ENCODE data around the gene PID1.
"Not testable (repeated sequence)": the region's sequence is repeated elsewhere in the genome, so short reads cannot be mapped to it uniquely, and the experiment has no call there.

The PID1 gene

DNA sequence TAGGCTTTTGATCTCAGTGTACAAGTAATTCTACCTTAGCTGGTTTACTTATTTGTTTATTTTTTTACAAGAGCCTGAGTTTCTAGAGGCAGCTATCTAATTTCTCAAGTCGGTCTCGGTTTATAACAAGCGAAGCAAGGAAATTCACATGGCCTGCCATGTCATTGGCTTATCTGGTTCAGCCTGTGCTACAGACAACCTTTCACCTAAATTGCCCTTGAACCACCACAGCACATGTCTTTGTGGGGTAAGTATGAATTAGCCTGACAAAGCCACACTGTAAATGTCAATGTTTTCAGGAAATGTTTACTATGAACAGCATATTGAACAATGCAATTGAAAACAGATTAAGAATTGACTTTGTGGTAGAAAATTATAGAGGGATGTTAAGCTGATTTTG lies 167.1 kb downstream of the PID1 start:
- DNase-seq, result no peak

DNA sequence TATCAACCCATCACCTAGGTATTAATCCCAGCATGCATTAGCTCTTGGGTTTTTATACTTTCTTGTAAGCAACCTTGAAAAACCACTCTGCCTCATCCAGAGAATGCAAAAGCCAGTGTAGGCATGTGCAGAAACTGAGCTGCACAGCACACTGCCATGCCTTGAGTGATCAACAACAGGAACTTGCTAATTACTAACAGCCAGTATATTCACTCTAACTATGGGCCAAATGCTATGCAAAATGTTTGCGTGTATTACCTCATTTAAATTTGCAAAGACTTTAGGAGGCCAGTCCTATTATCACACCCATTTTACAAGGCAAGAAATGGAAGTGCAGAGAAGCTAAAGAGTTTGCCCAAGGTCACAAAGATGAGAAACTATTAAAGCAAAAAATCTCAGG lies 169.8 kb downstream of the PID1 start:
- DNase-seq, result no peak

- no peak for DNase-seq
Measured at GRCh38 chr2:229099231-229099630, 171.9 kb downstream of the PID1 start.

DNA sequence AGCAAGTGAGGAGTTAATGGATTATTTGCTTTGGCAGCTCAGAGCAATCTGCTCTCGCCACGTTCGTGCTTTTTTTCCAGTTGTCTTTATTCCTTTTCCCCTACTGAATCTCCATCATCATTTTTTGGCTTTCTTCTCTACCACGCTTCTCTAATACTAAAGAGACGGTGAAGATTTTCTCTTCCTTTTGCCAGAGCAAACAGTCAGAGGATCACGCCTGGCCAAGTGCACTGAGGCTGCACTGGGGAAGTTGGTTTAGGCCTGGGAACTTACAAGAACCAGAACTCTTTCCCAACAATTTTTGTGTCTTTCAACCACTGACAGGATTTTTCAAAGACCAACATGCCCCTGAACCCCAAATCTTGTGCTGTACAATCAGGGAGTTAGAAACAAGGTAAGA lies 172.3 kb downstream of the PID1 start:
- DNase-seq, result no peak

GRCh38 chr2:229096409-229097066 lies 174.5 kb downstream of the PID1 start:
- DNase-seq, result no peak

DNA sequence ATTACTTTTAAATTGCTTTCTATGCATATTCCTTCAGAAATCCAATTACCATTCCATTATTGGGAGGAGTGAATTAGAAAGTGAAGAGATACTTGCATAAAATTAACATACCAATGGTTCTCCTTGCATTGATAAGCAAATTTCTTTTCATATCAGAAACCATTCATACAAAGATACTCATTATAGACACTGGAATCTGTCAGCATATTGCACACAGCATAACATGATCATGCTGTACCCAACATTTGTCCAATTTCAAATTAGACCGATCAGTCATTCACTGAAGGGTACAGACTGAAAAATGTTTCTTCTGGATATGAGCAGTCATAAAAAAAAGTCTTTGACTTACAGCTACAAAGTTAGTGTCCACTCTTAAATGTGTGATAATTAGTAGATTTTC lies 175.6 kb downstream of the PID1 start:
- no peak for DNase-seq

DNA sequence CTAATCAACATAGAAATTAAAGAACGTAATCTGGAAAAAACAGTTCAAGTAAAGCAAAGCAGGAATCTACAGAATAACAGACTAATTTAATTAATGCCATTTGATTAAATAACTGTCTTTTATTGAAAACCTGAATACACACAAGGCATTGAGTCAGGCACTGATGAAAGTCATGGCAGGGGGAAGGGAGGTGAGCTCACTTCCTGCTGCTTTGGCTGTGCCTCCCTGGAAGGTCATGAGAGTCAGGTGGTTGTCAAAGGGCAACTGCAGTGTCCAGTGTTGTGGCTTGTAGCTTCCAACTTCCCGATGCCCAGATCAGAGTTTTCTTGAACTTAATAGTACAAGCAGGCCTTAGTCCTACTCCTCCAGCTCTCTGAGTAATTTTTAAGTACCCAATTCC lies 180.9 kb downstream of the PID1 start:
- no peak for DNase-seq

DNA sequence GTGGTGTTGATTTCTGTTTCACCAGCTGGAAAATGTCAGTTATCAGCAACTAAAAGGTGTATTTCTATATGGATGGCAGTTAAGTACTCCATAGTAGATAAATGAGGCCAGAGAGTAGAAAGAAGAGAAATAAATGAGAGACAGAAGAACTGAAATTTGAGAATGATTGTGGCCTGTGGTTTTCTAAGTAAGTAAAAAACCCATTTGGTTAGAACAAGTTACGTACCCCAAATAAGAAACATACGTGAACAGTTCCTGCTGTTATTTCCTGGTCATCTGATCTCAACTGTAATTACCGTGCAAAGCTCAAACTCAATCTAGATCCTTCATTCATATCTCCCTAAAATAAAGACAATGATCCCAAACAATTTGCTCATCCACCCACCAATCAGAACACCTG lies 181.3 kb downstream of the PID1 start:
- DNase-seq, result no peak

DNA sequence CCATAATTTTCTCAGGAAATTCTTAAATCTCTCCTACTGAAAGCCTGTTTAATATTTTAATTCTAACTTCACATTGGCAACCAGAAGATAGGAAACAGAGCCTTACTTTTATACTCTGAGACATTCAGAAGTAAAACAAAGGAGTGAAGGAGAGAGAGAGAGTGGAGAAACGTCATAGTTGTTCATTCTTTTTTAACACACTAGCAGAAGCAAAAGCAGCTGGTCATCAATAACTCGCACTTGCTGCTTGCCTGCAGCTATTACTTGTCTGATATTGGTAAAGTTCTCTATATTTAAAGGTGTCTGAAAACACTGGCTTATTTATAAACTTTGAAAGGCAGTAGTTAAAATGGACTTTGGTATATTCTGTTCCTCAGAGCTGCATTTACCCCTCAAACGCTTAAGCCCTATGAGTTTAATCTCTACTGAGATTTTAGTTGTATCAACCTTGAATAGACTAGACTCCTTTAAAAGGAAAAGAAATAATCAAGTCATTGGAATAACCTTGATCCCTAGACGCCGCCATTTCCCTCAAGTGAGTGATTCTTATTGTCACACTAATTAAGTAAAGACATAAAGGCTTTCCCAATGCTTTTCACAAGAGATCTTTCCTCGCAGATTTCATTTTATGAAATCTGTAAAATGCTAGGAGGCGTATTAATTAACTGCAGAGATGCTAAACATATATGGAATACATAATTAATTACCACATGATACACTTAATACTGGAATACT lies 182.0 kb downstream of the PID1 start:
- DNase-seq, result no peak

DNA sequence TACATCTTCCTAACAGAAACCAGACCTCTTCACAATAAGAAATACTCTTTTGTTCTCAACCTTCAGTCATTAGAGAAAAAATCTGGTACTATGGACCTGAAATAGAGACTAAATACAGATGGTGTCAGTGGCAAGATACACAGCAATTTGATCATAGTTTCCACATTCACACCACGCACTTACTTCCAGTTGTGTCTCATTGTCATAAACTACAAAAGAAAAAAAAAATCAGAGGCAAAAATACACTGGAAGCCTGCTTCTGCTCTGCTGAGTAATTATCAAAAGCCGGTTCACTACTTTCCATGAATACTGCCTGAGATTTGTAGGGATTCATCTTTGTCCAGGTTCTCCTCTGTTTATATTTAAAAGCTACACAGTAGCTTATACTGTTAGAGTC lies 182.6 kb downstream of the PID1 start:
- no peak for DNase-seq

GRCh38 chr2:229087843-229088516 lies 183.1 kb downstream of the PID1 start:
- no peak for DNase-seq

DNA sequence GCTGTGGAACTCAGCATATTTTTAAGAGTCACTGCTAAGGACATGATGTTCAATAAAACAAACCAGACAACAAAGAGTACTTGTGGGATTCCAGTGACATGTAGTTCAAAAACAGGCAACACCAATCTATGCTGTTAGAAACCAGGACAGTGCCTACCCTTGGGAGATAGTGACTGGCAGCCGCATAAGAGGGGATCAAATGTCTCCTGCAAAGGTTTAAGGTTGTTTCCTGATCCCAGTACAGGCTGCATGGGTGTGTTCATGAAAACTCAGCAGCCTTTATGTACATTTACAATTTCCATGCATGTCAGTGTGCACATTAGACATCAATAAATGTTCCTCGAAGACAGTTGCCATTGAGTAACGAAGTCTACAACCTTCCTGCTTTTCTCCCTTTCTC lies 183.8 kb downstream of the PID1 start:
- no peak for DNase-seq

GRCh38 chr2:229085439-229085838 lies 185.6 kb downstream of the PID1 start:
- no peak for DNase-seq

DNA sequence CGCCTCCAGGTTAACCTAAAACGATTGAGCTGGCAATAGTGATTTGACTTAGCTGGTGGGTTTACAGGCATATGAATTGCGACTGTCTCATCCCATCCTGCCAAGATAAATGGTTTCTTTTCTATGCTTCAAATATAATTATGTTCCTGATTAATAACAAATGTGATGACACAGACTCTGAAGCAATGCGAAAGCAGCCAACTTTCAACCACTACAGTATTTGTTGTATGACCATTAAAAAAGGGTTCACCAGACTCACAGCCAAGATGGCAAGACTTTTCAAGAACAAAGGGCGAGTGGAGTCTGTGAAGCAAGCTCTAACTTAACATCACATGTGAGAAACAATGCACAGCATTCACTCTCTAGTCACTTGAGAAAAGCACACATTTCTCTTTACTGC lies 186.6 kb downstream of the PID1 start:
- DNase-seq, result no peak

- DNase-seq, result no peak
Measured at GRCh38 chr2:229083606-229084340, 187.3 kb downstream of the PID1 start.

DNA sequence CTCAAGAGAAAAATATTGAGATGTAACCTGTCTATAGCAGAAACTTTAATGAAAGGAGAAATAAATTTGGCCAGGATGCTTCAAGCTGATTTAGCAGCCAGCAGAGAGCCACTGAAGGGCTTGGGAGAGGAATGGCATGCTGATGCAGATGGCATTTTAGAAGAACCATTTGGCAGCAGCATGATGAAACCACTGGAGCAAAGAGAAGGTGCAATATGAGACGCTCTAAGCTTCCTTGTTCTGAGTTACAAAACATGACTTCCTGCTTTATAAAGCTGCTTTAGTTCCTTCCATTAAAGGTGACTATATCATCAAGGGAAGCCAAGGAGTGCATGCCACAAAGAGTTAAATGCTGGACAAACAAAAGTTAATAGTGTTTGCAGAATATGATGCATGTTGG lies 189.7 kb downstream of the PID1 start:
- no peak for DNase-seq

GRCh38 chr2:229080172-229080571 lies 190.9 kb downstream of the PID1 start:
- DNase-seq, result no peak

DNA sequence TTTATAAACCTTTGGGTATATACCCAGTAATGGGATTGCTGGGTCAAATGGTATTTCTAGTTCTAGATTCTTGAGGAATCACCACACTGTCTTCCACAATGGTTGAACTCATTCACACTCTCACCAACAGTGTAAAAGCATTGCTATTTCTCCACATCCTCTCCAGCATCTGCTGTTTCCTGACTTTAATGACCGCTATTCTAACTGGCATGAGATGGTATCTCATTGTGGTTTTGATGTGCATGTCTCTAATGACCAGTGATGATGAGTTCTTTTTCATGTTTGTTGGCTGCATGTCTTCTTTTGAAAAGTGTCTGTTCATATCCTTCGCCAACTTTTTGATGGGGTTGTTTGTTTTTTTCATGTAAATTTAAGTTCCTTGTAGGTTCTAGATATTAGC lies 194.2 kb downstream of the PID1 start:
- DNase-seq, result not testable (repeated sequence)

- no peak for DNase-seq
Measured at GRCh38 chr2:229073935-229074334, 197.2 kb downstream of the PID1 start.

GRCh38 chr2:229071292-229071976 lies 199.7 kb downstream of the PID1 start:
- no peak for DNase-seq

GRCh38 chr2:229066121-229066715 lies 204.9 kb downstream of the PID1 start:
- no peak for DNase-seq

GRCh38 chr2:229064749-229065148 lies 206.3 kb downstream of the PID1 start:
- DNase-seq, result no peak

DNA sequence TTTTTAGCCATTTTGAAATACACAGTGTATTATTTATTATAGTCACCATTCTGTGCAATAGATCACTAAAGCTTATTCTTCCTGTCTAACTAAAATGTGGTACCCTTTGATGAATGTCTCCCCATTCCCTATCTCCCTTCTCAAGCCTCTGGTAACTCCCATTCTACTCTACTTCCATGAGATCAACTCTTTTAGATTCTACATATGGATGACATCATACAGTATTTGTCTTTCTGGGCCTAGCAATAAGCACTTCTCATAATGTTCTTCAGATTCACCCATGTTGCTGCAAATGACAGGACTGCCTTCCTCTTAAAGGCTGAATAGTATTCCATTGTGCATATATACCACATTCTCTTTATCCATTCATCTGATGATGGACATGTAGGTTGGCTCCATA lies 210.9 kb downstream of the PID1 start:
- no peak for DNase-seq

All from activated CD4-positive, alpha-beta T cell treated with anti-CD3 and anti-CD28 coated beads for 4 hours (primary cell).